ENCODE data around the gene KLHDC10. TPM values are rescaled to one million over a fixed set of nuclear protein-coding genes. Genes with fewer than 3 reads are reported as not detected.

Gene KLHDC10
- polyA plus RNA-seq, 4 donors, result 7.0 to 23.3 (median 12.1) TPM

- H3K36me3 ChIP-seq (ENCODE audit: control insufficient read depth in 3 of 3, insufficient read depth in 2 of 3, low read depth in 1 of 3, low read length in 3 of 3), result peaks cover 0 to 6% (median 0%) of the 10 kb centered on the region in 3 donors
- H3K4me1 ChIP-seq (ENCODE audit: control insufficient read depth in 3 of 3, insufficient read depth in 2 of 3, low read depth in 1 of 3, low read length in 2 of 3), result peaks cover 0 to 45% (median 0%) of the 10 kb centered on the region in 3 donors
- no peak for FAIRE-seq
- H3K27me3 ChIP-seq (ENCODE audit: control insufficient read depth in 3 of 3, insufficient read depth in 3 of 3, low read length in 3 of 3), result no peaks in the 10 kb centered on the region
- peak in 1 of 2 donors; percentile 23 for DNase-seq
- WGBS, 3 donors, result 21 to 53% (median 31%) methylated on average over 20 of the region's 20 CpGs
- no peak overlapping the region for H3K4me3 ChIP-seq (ENCODE audit: low read depth in 1 of 3, low read length in 3 of 3)
- H3K27ac ChIP-seq (ENCODE audit: low read depth in 1 of 3, low read length in 2 of 3), result peak overlapping the region in 1 of 3 donors; percentile 60
- H3K9me3 ChIP-seq (ENCODE audit: control insufficient read depth in 2 of 2, insufficient read depth in 1 of 2, low read depth in 1 of 2, low read length in 1 of 2), result no peaks in the 10 kb centered on the region
These were observed 79.2 kb downstream of the KLHDC10 start for GRCh38 chr7:130149281-130150139.

GRCh38 chr7:130150587-130150986 is 80.3 kb downstream of the KLHDC10 start:
- FAIRE-seq (no peak), DNase-seq (no peak)
- WGBS, 3 donors, result 81 to 92% (median 89%) methylated on average over 11 of the region's 11 CpGs
- Histone ChIP-seq H3K4me3 (ENCODE audit: low read depth in 1 of 3, low read length in 3 of 3) (no peak overlapping the region), H3K4me1 (ENCODE audit: control insufficient read depth in 3 of 3, insufficient read depth in 2 of 3, low read depth in 1 of 3, low read length in 2 of 3) (peaks cover 0 to 38% (median 0%) of the 10 kb centered on the region in 3 donors), H3K9me3 (ENCODE audit: control insufficient read depth in 2 of 2, insufficient read depth in 1 of 2, low read depth in 1 of 2, low read length in 1 of 2) (no peaks in the 10 kb centered on the region), H3K27ac (ENCODE audit: low read depth in 1 of 3, low read length in 2 of 3) (no peak overlapping the region), H3K27me3 (ENCODE audit: control insufficient read depth in 3 of 3, insufficient read depth in 3 of 3, low read length in 3 of 3) (no peaks in the 10 kb centered on the region), H3K36me3 (ENCODE audit: control insufficient read depth in 3 of 3, insufficient read depth in 2 of 3, low read depth in 1 of 3, low read length in 3 of 3) (peaks cover 0 to 6% (median 0%) of the 10 kb centered on the region in 3 donors)

- H3K4me1 ChIP-seq (ENCODE audit: control insufficient read depth in 3 of 3, insufficient read depth in 2 of 3, low read depth in 1 of 3, low read length in 2 of 3), result peaks cover 0 to 28% (median 0%) of the 10 kb centered on the region in 3 donors
- H3K36me3 ChIP-seq (ENCODE audit: control insufficient read depth in 3 of 3, insufficient read depth in 2 of 3, low read depth in 1 of 3, low read length in 3 of 3), result peaks cover 0 to 6% (median 0%) of the 10 kb centered on the region in 3 donors
- H3K27me3 ChIP-seq (ENCODE audit: control insufficient read depth in 3 of 3, insufficient read depth in 3 of 3, low read length in 3 of 3), result no peaks in the 10 kb centered on the region
- H3K27ac ChIP-seq (ENCODE audit: low read depth in 1 of 3, low read length in 2 of 3), result no peak overlapping the region
- DNase-seq (no peak), FAIRE-seq (no peak)
- H3K4me3 ChIP-seq (ENCODE audit: low read depth in 1 of 3, low read length in 3 of 3), result no peak overlapping the region
- WGBS, 3 donors, result 64 to 87% (median 70%) methylated on average over 5 of the region's 5 CpGs
- peaks cover 0 to 9% of the 10 kb centered on the region in 2 donors for H3K9me3 ChIP-seq (ENCODE audit: control insufficient read depth in 2 of 2, insufficient read depth in 1 of 2, low read depth in 1 of 2, low read length in 1 of 2)
These were observed 81.5 kb downstream of the KLHDC10 start for GRCh38 chr7:130151591-130152492.

- DNase-seq (no peak), FAIRE-seq (no peak)
- peaks cover 0 to 9% (median 0%) of the 10 kb centered on the region in 3 donors for H3K36me3 ChIP-seq (ENCODE audit: control insufficient read depth in 3 of 3, insufficient read depth in 2 of 3, low read depth in 1 of 3, low read length in 3 of 3)
These were observed 82.3 kb downstream of the KLHDC10 start for GRCh38 chr7:130152493-130153210.

GRCh38 chr7:130153211-130153908 is 83.0 kb downstream of the KLHDC10 start:
- no peak for FAIRE-seq
- Histone ChIP-seq H3K36me3 (ENCODE audit: control insufficient read depth in 3 of 3, insufficient read depth in 2 of 3, low read depth in 1 of 3, low read length in 3 of 3) (peaks cover 0 to 10% (median 0%) of the 10 kb centered on the region in 3 donors), H3K27ac (ENCODE audit: low read depth in 1 of 3, low read length in 2 of 3) (peak overlapping the region in 1 of 3 donors; percentile 65), H3K4me1 (ENCODE audit: control insufficient read depth in 3 of 3, insufficient read depth in 2 of 3, low read depth in 1 of 3, low read length in 2 of 3) (peaks cover 0 to 17% (median 0%) of the 10 kb centered on the region in 3 donors), H3K9me3 (ENCODE audit: control insufficient read depth in 2 of 2, insufficient read depth in 1 of 2, low read depth in 1 of 2, low read length in 1 of 2) (peaks cover 0 to 9% of the 10 kb centered on the region in 2 donors), H3K4me3 (ENCODE audit: low read depth in 1 of 3, low read length in 3 of 3) (no peak overlapping the region), H3K27me3 (ENCODE audit: control insufficient read depth in 3 of 3, insufficient read depth in 3 of 3, low read length in 3 of 3) (no peaks in the 10 kb centered on the region)
- peak in 1 of 2 donors; percentile 39 for DNase-seq
- 28 to 61% (median 52%) methylated on average over 26 to 29 of the region's 29 CpGs for WGBS, 3 donors

More at GRCh38 chr7:130152493-130153210, 82.3 kb downstream of the KLHDC10 start:
- Histone ChIP-seq H3K4me3 (ENCODE audit: low read depth in 1 of 3, low read length in 3 of 3) (no peak overlapping the region), H3K4me1 (ENCODE audit: control insufficient read depth in 3 of 3, insufficient read depth in 2 of 3, low read depth in 1 of 3, low read length in 2 of 3) (peaks cover 0 to 24% (median 0%) of the 10 kb centered on the region in 3 donors), H3K27me3 (ENCODE audit: control insufficient read depth in 3 of 3, insufficient read depth in 3 of 3, low read length in 3 of 3) (no peaks in the 10 kb centered on the region), H3K27ac (ENCODE audit: low read depth in 1 of 3, low read length in 2 of 3) (no peak overlapping the region), H3K9me3 (ENCODE audit: control insufficient read depth in 2 of 2, insufficient read depth in 1 of 2, low read depth in 1 of 2, low read length in 1 of 2) (peaks cover 0 to 9% of the 10 kb centered on the region in 2 donors)
- WGBS, 3 donors, result 85 to 89% (median 87%) methylated on average over 17 of the region's 17 CpGs

GRCh38 chr7:130154131-130154500 is 83.8 kb downstream of the KLHDC10 start:
- DNase-seq (peak in 1 of 2 donors; percentile 45), FAIRE-seq (no peak)
- peaks cover 0 to 11% (median 0%) of the 10 kb centered on the region in 3 donors for H3K36me3 ChIP-seq (ENCODE audit: control insufficient read depth in 3 of 3, insufficient read depth in 2 of 3, low read depth in 1 of 3, low read length in 3 of 3)
- no peak overlapping the region for H3K4me3 ChIP-seq (ENCODE audit: low read depth in 1 of 3, low read length in 3 of 3)
- WGBS, 3 donors, result 0 to 44% (median 18%) methylated on average over 1 to 6 of the region's 6 CpGs
- H3K4me1 ChIP-seq (ENCODE audit: control insufficient read depth in 3 of 3, insufficient read depth in 2 of 3, low read depth in 1 of 3, low read length in 2 of 3), result peaks cover 0 to 12% (median 0%) of the 10 kb centered on the region in 3 donors
- no peaks in the 10 kb centered on the region for H3K27me3 ChIP-seq (ENCODE audit: control insufficient read depth in 3 of 3, insufficient read depth in 3 of 3, low read length in 3 of 3)
- H3K9me3 ChIP-seq (ENCODE audit: control insufficient read depth in 2 of 2, insufficient read depth in 1 of 2, low read depth in 1 of 2, low read length in 1 of 2), result peaks cover 0 to 9% of the 10 kb centered on the region in 2 donors
- H3K27ac ChIP-seq (ENCODE audit: low read depth in 1 of 3, low read length in 2 of 3), result peak overlapping the region in 1 of 3 donors; percentile 65

- 25 to 68% (median 54%) methylated on average over 29 to 31 of the region's 31 CpGs for WGBS, 3 donors
- Histone ChIP-seq H3K36me3 (ENCODE audit: control insufficient read depth in 3 of 3, insufficient read depth in 2 of 3, low read depth in 1 of 3, low read length in 3 of 3) (peaks cover 0 to 14% (median 0%) of the 10 kb centered on the region in 3 donors), H3K27me3 (ENCODE audit: control insufficient read depth in 3 of 3, insufficient read depth in 3 of 3, low read length in 3 of 3) (no peaks in the 10 kb centered on the region), H3K4me3 (ENCODE audit: low read depth in 1 of 3, low read length in 3 of 3) (no peak overlapping the region), H3K4me1 (ENCODE audit: control insufficient read depth in 3 of 3, insufficient read depth in 2 of 3, low read depth in 1 of 3, low read length in 2 of 3) (peaks cover 0 to 12% (median 0%) of the 10 kb centered on the region in 3 donors), H3K9me3 (ENCODE audit: control insufficient read depth in 2 of 2, insufficient read depth in 1 of 2, low read depth in 1 of 2, low read length in 1 of 2) (peaks cover 0 to 9% of the 10 kb centered on the region in 2 donors), H3K27ac (ENCODE audit: low read depth in 1 of 3, low read length in 2 of 3) (no peak overlapping the region)
- DNase-seq, result peak in 1 of 2 donors; percentile 47
- no peak for FAIRE-seq
These were observed 84.4 kb downstream of the KLHDC10 start for GRCh38 chr7:130154501-130155317.
